Cerebellar cortex (tissue), 1 donor: ENCODE results near the gene C1QA.

Source experiments
- DNase-seq: peaks from one replicate; pipeline ENCODE4 v3.0.0-alpha.2; 2015; ENCODE audit warnings: low spot score

The C1QA gene

GRCh38 chr1:22612671-22613571 lies 23.5 kb upstream of the C1QA start:
- DNase-seq, result peak; percentile 63

- DNase-seq, result no peak
Observed at GRCh38 chr1:22613572-22613918, 22.9 kb upstream of the C1QA start.

- no peak for DNase-seq
Observed at GRCh38 chr1:22613951-22614350, 22.5 kb upstream of the C1QA start.

- no peak for DNase-seq
Observed at GRCh38 chr1:22615886-22616285, 20.5 kb upstream of the C1QA start.

GRCh38 chr1:22616571-22616970 lies 19.9 kb upstream of the C1QA start:
- DNase-seq, result no peak

GRCh38 chr1:22618056-22618455 lies 18.4 kb upstream of the C1QA start:
- DNase-seq, result no peak

GRCh38 chr1:22619252-22619651 lies 17.2 kb upstream of the C1QA start:
- no peak for DNase-seq

- no peak for DNase-seq
Observed at GRCh38 chr1:22619798-22620197, 16.6 kb upstream of the C1QA start.

GRCh38 chr1:22621761-22622160 lies 14.7 kb upstream of the C1QA start:
- DNase-seq, result no peak

GRCh38 chr1:22625262-22625925 lies 11.0 kb upstream of the C1QA start:
- DNase-seq, result no peak

- no peak for DNase-seq
Observed at GRCh38 chr1:22626237-22627157, 9.9 kb upstream of the C1QA start.

GRCh38 chr1:22627331-22627730 lies 9.1 kb upstream of the C1QA start:
- no peak for DNase-seq

- DNase-seq, result no peak
Observed at GRCh38 chr1:22628698-22629444, 7.6 kb upstream of the C1QA start.

- no peak for DNase-seq
Observed at GRCh38 chr1:22629886-22630285, 6.5 kb upstream of the C1QA start.

- DNase-seq, result no peak
Observed at GRCh38 chr1:22633697-22634463, 2.5 kb upstream of the C1QA start.

GRCh38 chr1:22635436-22635835 lies 992 bp upstream of the C1QA start:
- no peak for DNase-seq

GRCh38 chr1:22636927-22637326 lies 499 bp downstream of the C1QA start:
- no peak for DNase-seq

GRCh38 chr1:22637907-22638445 lies 1.5 kb downstream of the C1QA start:
- no peak for DNase-seq

GRCh38 chr1:22638476-22639234 lies 2.2 kb downstream of the C1QA start:
- no peak for DNase-seq

- no peak for DNase-seq
Observed at GRCh38 chr1:22639286-22639685, 2.9 kb downstream of the C1QA start.
